ENCODE results near the gene ADAM17. TPM values are rescaled to one million over a fixed set of nuclear protein-coding genes. Genes with fewer than 3 reads are reported as not detected.

ADAM17 gene
- total and polyA plus RNA-seq, 2 of the 8 experiments (the other 6 are each of a cell fraction or from before 2014, with no cell fraction given), result 6.5 to 23.5 TPM

DNA sequence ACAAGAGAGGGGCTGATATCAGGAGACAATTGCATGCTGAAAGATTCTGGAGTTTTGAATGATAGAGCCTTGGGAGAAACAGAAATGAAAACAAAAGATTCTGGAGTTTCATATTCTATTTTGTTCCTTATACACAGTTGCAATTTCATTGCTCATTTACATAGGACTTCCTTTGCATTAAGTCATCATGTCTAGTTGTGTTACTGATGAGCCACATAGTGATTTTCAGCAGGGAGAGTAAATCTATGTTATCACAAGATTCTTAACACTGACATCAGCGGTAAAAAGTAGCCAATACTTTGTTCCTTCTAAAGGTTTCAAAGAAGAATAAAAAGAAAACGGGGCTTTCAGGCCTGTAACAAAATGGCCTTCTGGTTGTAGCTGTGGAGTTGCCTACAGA lies 7.1 kb downstream of the ADAM17 start (continued):
- TF ChIP-seq SP2 (IDR thresholded peaks at IDR 0.05; ENCODE audit: low read length), result no peak
- TF ChIP-seq SAP30 (IDR thresholded peaks at IDR 0.05; ENCODE audit: insufficient read depth, insufficient replicate concordance, low read length), result no peak
- no peak for TF ChIP-seq EGR1 (IDR thresholded peaks at IDR 0.05; ENCODE audit: borderline replicate concordance, low read depth, low read length)
- no peak for TF ChIP-seq SIX5 (IDR thresholded peaks at IDR 0.05; ENCODE audit: low read depth, low read length)
- no peak for TF ChIP-seq CHD1 (IDR thresholded peaks at IDR 0.05; ENCODE audit: low read depth, low read length)

Data from H1 (cell line).